LoVo (cell line): ENCODE results near the gene KRTAP5-9.
"Not testable (repeated sequence)": the region's sequence is repeated elsewhere in the genome, so short reads cannot be mapped to it uniquely, and the experiment has no call there.

ENCODE experiments used
- DNase-seq: peaks from one replicate; pipeline ENCODE4 v3.0.0-alpha.2; 2016; ENCODE audit warnings: low spot score

Gene KRTAP5-9

GRCh38 chr11:71588314-71588713 lies 40.1 kb downstream of the KRTAP5-9 start:
- DNase-seq, result not testable (repeated sequence)

GRCh38 chr11:71588822-71589545 lies 40.8 kb downstream of the KRTAP5-9 start:
- not testable (repeated sequence) for DNase-seq

GRCh38 chr11:71589546-71589920 lies 41.3 kb downstream of the KRTAP5-9 start:
- DNase-seq, result not testable (repeated sequence)
